HEK293 (cell line): Measurements from ENCODE around the gene KCNQ2.

Experiments
- CTCF ChIA-PET: fragments of 350-600 bp; formaldehyde crosslinking; extraction: SDS; loops from one replicate; lab custom pipeline; 2021; ENCODE audit warnings: antibody characterized with exemption; lab: Yijun Ruan, JAX
- POLR2A ChIA-PET: fragments of 300-600 bp; formaldehyde crosslinking; extraction: SDS; loops from one replicate; lab custom pipeline; 2020; ENCODE audit warnings: antibody characterized with exemption, inconsistent platforms; lab: Yijun Ruan, JAX
- H3K27ac ChIP-seq: fragments of 200-500 bp; sonication (Bioruptor generic); 2 replicates; pipeline ENCODE4 v1.5.1; 2014; ENCODE audit warnings: low read depth, low read length, control low read depth, inconsistent platforms; ENCODE audit errors: extremely low read depth
- H3K36me3 ChIP-seq, 2 experiments: fragments of 200-500 bp in 1 of 2; sonication (Bioruptor generic) in 1 of 2; 1 replicate in 1 of 2; 2 replicates in 1 of 2; pipeline ENCODE4 v1.5.1; 2014 to 2017; ENCODE audit warnings: inconsistent platforms in 2 of 2, low read length in 2 of 2; ENCODE audit not compliant: control insufficient read depth in 2 of 2, insufficient read depth in 1 of 2
- H3K4me1 ChIP-seq: fragments of 200-500 bp; sonication (Bioruptor generic); 2 replicates; pipeline ENCODE4 v1.5.1; 2014; ENCODE audit warnings: mild to moderate bottlenecking, low read length, inconsistent platforms; ENCODE audit not compliant: control insufficient read depth, insufficient read depth
- H3K4me3 ChIP-seq: 2 replicates; pipeline ENCODE4 v1.5.1; 2011; ENCODE audit warnings: low read depth, mild to moderate bottlenecking, control low read depth, low read length, moderate library complexity
- H3K9me3 ChIP-seq: fragments of 200-500 bp; sonication (Bioruptor generic); 2 replicates; pipeline ENCODE4 v1.5.1; 2014; ENCODE audit warnings: low read depth, low read length, inconsistent platforms; ENCODE audit not compliant: control insufficient read depth, insufficient read depth
- HOXA7 ChIP-seq: sonication (generic); formaldehyde crosslinking; IDR thresholded peaks from 2 replicates; pipeline ENCODE4 v1.8.1; 2022; ENCODE audit warnings: missing genetic modification reagents, borderline replicate concordance
- KLF16 ChIP-seq: fragments of 450-650 bp; formaldehyde crosslinking; IDR thresholded peaks from 2 replicates; pipeline ENCODE4 v1.5.1; 2017; ENCODE audit warnings: missing biosample characterization, missing genetic modification characterization
- SETDB1 ChIP-seq: IDR thresholded peaks from one replicate; pipeline ENCODE4 v1.6.1; 2017; ENCODE audit warnings: mild to moderate bottlenecking, low read length, moderate library complexity, mixed read lengths; ENCODE audit not compliant: insufficient read length
- TCF7L2 ChIP-seq: IDR thresholded peaks from 2 replicates; pipeline ENCODE4 v1.6.1; 2011; ENCODE audit warnings: low read depth, mild to moderate bottlenecking, inconsistent platforms, low read length, moderate library complexity, borderline replicate concordance
- ZBTB21 ChIP-seq: fragments of 450-650 bp; formaldehyde crosslinking; IDR thresholded peaks from 2 replicates; pipeline ENCODE4 v1.5.1; 2017; ENCODE audit warnings: missing biosample characterization, missing genetic modification characterization
- ZIC2 ChIP-seq: fragments of 450-650 bp; formaldehyde crosslinking; IDR thresholded peaks from 2 replicates; pipeline ENCODE4 v1.5.1; 2016; ENCODE audit warnings: missing biosample characterization, missing genetic modification characterization
- ZNF24 ChIP-seq: fragments of 450-650 bp; formaldehyde crosslinking; IDR thresholded peaks from 2 replicates; pipeline ENCODE4 v1.5.1; 2016; ENCODE audit warnings: missing biosample characterization, missing genetic modification characterization
- ZNF510 ChIP-seq: fragments of 450-650 bp; formaldehyde crosslinking; IDR thresholded peaks from 2 replicates; pipeline ENCODE4 v1.5.1; 2018; ENCODE audit warnings: mild to moderate bottlenecking, missing genetic modification characterization, missing biosample characterization; ENCODE audit not compliant: insufficient replicate concordance
- ZNF585B ChIP-seq: fragments of 450-650 bp; formaldehyde crosslinking; IDR thresholded peaks from 2 replicates; pipeline ENCODE4 v1.5.1; 2016; ENCODE audit warnings: missing biosample characterization, missing genetic modification characterization
- ZNF624 ChIP-seq: fragments of 450-650 bp; formaldehyde crosslinking; IDR thresholded peaks from 2 replicates; pipeline ENCODE4 v1.5.1; 2017; ENCODE audit warnings: missing biosample characterization, missing genetic modification characterization
- ZNF707 ChIP-seq: fragments of 450-650 bp; formaldehyde crosslinking; IDR thresholded peaks from 2 replicates; pipeline ENCODE4 v1.5.1; 2016; ENCODE audit warnings: missing biosample characterization, missing genetic modification characterization
- ZNF785 ChIP-seq: fragments of 450-650 bp; formaldehyde crosslinking; IDR thresholded peaks from 2 replicates; pipeline ENCODE4 v1.5.1; 2016; ENCODE audit warnings: missing biosample characterization, missing genetic modification characterization
- ZNF792 ChIP-seq: fragments of 450-650 bp; formaldehyde crosslinking; IDR thresholded peaks from 2 replicates; pipeline ENCODE4 v1.5.1; 2016; ENCODE audit warnings: missing biosample characterization, missing genetic modification characterization
- TF ChIP-seq, protein P1 (sequence below): fragments of 450-650 bp; formaldehyde crosslinking; IDR thresholded peaks from 2 replicates; pipeline ENCODE4 v1.5.1; 2017; ENCODE audit warnings: missing biosample characterization, missing genetic modification characterization
- TF ChIP-seq, protein P2 (sequence below): fragments of 450-650 bp; formaldehyde crosslinking; conservative IDR thresholded peaks from 2 replicates; pipeline ENCODE4 v1.5.1; 2016; ENCODE audit warnings: low read depth, missing biosample characterization, missing genetic modification characterization
- TF ChIP-seq, protein P3 (sequence below): fragments of 450-650 bp; formaldehyde crosslinking; IDR thresholded peaks from 2 replicates; pipeline ENCODE4 v1.5.1; 2016; ENCODE audit warnings: missing biosample characterization, missing genetic modification characterization
- TF ChIP-seq, protein P4 (sequence below): fragments of 450-650 bp; formaldehyde crosslinking; IDR thresholded peaks from 2 replicates; pipeline ENCODE4 v1.5.1; 2016; ENCODE audit warnings: missing biosample characterization, missing genetic modification characterization
- TF ChIP-seq, protein P5 (sequence below): fragments of 450-650 bp; formaldehyde crosslinking; IDR thresholded peaks from 2 replicates; pipeline ENCODE4 v1.5.1; 2016; ENCODE audit warnings: missing biosample characterization, missing genetic modification characterization

Gene KCNQ2

DNA sequence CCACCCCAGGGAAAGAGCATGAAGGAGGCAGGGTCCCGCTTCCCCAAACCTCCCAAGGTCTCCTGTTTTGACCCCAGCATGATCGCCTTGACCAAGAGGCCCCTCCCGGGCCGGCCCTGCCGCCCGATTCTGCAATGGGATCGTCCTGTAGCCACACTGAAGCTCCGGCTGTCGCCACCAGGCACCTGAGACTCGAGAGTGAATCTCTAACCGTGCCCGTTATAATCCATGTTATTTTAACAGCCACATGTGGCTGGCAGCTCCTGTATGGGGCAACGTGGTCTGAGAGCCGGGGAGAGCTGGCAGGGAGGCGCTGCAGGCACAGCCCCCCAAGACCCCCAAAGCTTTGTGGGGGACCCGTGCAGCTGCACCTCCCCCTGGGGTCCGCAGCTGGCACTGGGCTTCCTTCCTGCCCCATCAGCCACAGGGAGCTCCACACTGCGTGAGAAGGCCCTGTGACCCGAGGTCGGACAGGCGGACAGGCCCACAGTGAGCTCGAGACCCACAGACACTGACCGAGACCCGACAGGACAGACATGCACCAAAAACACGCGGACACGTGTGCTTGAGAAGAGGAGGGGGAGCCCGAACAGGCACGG is 51.3 kb downstream of the KCNQ2 start:
- 0 out of 2 replicates have a peak, but pooled peaks have one; percentile 0 for TF ChIP-seq ZIC2 (tag by site-specific recombination)
- TF ChIP-seq ZNF785 (tag by site-specific recombination), result no peak
- POLR2A ChIA-PET, result no interaction called here
- CTCF ChIA-PET, result no interaction called here

DNA sequence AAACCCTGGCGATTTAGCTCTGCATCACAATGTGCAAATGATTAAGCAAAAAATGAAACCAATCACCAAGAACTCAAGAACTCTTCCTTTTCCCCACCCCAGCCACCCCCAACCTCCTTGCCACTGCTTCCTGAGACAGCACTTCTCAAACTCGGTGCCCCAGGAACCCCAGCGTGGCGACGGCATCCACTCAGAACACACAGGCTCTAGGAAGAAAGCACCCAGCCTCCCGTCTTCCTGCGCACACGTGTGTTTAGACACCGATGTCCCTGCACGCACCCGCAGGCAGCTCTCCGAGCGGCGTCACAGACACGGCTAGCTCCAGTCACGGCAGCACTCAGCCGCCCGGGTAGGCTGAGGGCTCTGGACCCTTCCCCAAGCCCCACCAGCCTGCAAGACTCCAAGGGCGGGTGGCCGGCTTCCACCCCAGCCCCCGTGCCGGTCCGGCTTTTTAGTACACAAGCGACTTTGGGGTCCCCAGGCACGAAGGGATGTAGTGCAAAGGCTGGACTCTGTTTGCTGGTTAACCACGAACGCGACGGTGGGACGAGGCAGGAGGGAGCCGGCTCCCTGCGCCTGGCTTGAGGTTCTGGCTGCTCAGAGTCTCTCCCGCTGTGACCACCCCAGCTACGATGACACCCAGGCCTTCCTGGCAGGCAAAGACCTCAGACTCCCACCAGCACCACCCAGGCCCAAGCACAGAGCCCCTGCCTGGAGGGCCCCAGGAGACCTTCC is 51.9 kb downstream of the KCNQ2 start:
- ChIA-PET POLR2A (no interaction called here), CTCF (interaction anchor here (0.6 kb wide), 1 partner anchor 16 kb away, joined by 3 read pairs; no protein-coding TSS in a partner anchor)
- no peak overlapping the region for H3K4me3 ChIP-seq
- H3K27ac ChIP-seq, result no peak overlapping the region
- no peaks in the 10 kb centered on the region for H3K9me3 ChIP-seq
- TF ChIP-seq KLF16 (tag by site-specific recombination), result no peak
- TF ChIP-seq, protein P1, sequence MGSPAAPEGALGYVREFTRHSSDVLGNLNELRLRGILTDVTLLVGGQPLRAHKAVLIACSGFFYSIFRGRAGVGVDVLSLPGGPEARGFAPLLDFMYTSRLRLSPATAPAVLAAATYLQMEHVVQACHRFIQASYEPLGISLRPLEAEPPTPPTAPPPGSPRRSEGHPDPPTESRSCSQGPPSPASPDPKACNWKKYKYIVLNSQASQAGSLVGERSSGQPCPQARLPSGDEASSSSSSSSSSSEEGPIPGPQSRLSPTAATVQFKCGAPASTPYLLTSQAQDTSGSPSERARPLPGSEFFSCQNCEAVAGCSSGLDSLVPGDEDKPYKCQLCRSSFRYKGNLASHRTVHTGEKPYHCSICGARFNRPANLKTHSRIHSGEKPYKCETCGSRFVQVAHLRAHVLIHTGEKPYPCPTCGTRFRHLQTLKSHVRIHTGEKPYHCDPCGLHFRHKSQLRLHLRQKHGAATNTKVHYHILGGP (tag by site-specific recombination), result no peak
- TF ChIP-seq ZIC2 (tag by site-specific recombination), result peak; percentile 43
- TF ChIP-seq ZNF24 (tag by site-specific recombination), result no peak
- TF ChIP-seq, protein P2, sequence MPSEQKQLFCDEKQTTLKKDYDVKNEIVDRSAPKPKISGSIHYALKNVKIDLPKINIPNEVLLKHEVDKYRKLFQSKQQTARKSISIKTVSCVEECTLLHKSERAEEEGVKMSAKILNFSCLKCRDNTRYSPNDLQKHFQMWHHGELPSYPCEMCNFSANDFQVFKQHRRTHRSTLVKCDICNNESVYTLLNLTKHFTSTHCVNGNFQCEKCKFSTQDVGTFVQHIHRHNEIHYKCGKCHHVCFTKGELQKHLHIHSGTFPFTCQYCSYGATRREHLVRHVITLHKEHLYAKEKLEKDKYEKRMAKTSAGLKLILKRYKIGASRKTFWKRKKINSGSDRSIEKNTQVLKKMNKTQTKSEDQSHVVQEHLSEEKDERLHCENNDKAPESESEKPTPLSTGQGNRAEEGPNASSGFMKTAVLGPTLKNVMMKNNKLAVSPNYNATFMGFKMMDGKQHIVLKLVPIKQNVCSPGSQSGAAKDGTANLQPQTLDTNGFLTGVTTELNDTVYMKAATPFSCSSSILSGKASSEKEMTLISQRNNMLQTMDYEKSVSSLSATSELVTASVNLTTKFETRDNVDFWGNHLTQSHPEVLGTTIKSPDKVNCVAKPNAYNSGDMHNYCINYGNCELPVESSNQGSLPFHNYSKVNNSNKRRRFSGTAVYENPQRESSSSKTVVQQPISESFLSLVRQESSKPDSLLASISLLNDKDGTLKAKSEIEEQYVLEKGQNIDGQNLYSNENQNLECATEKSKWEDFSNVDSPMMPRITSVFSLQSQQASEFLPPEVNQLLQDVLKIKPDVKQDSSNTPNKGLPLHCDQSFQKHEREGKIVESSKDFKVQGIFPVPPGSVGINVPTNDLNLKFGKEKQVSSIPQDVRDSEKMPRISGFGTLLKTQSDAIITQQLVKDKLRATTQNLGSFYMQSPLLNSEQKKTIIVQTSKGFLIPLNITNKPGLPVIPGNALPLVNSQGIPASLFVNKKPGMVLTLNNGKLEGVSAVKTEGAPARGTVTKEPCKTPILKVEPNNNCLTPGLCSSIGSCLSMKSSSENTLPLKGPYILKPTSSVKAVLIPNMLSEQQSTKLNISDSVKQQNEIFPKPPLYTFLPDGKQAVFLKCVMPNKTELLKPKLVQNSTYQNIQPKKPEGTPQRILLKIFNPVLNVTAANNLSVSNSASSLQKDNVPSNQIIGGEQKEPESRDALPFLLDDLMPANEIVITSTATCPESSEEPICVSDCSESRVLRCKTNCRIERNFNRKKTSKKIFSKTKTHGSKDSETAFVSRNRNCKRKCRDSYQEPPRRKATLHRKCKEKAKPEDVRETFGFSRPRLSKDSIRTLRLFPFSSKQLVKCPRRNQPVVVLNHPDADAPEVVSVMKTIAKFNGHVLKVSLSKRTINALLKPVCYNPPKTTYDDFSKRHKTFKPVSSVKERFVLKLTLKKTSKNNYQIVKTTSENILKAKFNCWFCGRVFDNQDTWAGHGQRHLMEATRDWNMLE (tag by site-specific recombination), result no peak
- no peaks in the 10 kb centered on the region for H3K4me1 ChIP-seq
- H3K36me3 ChIP-seq, result no peaks in the 10 kb centered on the region

More for the DNA sequence above, 51.3 kb downstream of the KCNQ2 start:
- Histone ChIP-seq H3K27ac (no peak overlapping the region), H3K4me3 (no peak overlapping the region), H3K36me3 (no peaks in the 10 kb centered on the region), H3K9me3 (no peaks in the 10 kb centered on the region), H3K4me1 (no peaks in the 10 kb centered on the region)

DNA sequence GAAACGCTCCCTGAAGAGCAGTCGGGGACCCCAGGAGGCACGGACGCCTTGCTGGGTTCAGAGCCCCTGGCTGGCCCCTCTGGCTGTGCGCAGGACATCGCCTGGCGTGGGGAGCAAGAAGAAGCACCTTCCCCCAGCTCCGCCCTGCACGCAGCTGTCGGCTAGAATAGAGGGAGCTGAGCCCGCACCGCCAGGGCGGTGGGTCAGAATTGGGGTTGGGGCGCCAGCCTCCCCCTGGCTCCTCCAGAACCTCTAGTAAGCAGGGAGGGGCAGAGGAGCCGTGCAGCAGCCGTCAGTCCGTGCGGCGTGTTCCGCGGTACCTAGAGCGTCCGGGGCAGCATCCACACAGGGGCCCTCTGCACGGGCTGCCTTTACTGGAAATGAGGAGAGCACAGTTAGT is 53.2 kb downstream of the KCNQ2 start:
- no peaks in the 10 kb centered on the region for H3K9me3 ChIP-seq
- POLR2A ChIA-PET, result no interaction called here
- H3K4me3 ChIP-seq, result no peak overlapping the region
- no peaks in the 10 kb centered on the region for H3K4me1 ChIP-seq
- TF ChIP-seq HOXA7 (CRISPR knock-in tag) (no peak), TCF7L2 (no peak), ZNF585B (tag by site-specific recombination) (no peak), ZNF792 (tag by site-specific recombination) (no peak), SETDB1 (no peak), ZBTB21 (tag by site-specific recombination) (no peak), ZNF624 (tag by site-specific recombination) (no peak), ZNF707 (tag by site-specific recombination) (no peak), ZNF510 (tag by site-specific recombination) (no peak)
- TF ChIP-seq, protein P3, sequence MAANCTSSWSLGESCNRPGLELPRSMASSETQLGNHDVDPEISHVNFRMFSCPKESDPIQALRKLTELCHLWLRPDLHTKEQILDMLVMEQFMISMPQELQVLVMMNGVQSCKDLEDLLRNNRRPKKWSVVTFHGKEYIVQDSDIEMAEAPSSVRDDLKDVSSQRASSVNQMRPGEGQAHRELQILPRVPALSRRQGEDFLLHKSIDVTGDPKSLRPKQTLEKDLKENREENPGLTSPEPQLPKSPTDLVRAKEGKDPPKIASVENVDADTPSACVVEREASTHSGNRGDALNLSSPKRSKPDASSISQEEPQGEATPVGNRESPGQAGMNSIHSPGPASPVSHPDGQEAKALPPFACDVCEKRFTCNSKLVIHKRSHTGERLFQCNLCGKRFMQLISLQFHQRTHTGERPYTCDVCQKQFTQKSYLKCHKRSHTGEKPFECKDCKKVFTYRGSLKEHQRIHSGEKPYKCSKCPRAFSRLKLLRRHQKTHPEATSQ (tag by site-specific recombination), result no peak
- TF ChIP-seq, protein P4, sequence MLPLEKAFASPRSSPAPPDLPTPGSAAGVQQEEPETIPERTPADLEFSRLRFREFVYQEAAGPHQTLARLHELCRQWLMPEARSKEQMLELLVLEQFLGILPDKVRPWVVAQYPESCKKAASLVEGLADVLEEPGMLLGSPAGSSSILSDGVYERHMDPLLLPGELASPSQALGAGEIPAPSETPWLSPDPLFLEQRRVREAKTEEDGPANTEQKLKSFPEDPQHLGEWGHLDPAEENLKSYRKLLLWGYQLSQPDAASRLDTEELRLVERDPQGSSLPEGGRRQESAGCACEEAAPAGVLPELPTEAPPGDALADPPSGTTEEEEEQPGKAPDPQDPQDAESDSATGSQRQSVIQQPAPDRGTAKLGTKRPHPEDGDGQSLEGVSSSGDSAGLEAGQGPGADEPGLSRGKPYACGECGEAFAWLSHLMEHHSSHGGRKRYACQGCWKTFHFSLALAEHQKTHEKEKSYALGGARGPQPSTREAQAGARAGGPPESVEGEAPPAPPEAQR, result no peak
- TF ChIP-seq, protein P5, sequence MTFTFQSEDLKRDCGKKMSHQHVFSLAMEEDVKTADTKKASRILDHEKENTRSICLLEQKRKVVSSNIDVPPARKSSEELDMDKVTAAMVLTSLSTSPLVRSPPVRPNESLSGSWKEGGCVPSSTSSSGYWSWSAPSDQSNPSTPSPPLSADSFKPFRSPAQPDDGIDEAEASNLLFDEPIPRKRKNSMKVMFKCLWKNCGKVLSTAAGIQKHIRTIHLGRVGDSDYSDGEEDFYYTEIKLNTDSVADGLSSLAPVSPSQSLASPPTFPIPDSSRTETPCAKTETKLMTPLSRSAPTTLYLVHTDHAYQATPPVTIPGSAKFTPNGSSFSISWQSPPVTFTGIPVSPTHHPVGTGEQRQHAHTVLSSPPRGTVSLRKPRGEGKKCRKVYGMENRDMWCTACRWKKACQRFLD (tag by site-specific recombination), result no peak
- TF ChIP-seq, all 188 proteins: peak for 0
- Histone ChIP-seq H3K36me3 (no peaks in the 10 kb centered on the region), H3K27ac (no peak overlapping the region)
- CTCF ChIA-PET, result no interaction called here
